Hepatic stellate cell (primary cell): Measurements from ENCODE around the gene NAT8.
"Not testable (repeated sequence)": the region's sequence is repeated elsewhere in the genome, so short reads cannot be mapped to it uniquely, and the experiment has no call there.

Experiments
- DNase-seq: peaks from one replicate; pipeline ENCODE4 v3.0.0; 2011; ENCODE audit warnings: low spot score

Gene NAT8

GRCh38 chr2:73636977-73637376, 5.2 kb downstream of the NAT8 start:
- not testable (repeated sequence) for DNase-seq

GRCh38 chr2:73630662-73631266, 11.5 kb downstream of the NAT8 start:
- not testable (repeated sequence) for DNase-seq

GRCh38 chr2:73628493-73628892, 13.7 kb downstream of the NAT8 start:
- DNase-seq: not testable (repeated sequence)

DNA sequence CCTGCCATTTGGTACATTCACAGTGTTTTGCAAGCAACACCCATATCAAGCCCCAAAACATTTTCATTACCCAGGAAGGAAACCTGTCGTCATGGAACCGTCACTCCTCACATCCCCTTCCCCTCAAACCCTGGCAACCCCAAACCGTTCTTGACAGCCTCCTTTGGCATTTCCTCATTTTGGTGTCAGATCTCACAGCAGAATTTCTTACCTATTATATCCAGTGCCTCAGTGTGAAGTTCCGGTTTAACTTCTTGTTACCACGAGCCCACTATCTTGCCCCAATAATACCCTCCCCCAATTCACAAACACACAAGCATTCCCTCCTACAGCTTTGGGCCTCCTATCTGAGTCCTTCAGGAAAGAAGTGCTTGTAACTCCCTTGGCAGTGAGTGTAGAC, 16.0 kb downstream of the NAT8 start:
- DNase-seq: not testable (repeated sequence)

- not testable (repeated sequence) for DNase-seq
Observed at GRCh38 chr2:73624625-73625024, 17.6 kb downstream of the NAT8 start.

GRCh38 chr2:73624036-73624435, 18.2 kb downstream of the NAT8 start:
- not testable (repeated sequence) for DNase-seq

- DNase-seq: not testable (repeated sequence)
Observed at GRCh38 chr2:73619925-73620324, 22.3 kb downstream of the NAT8 start.

GRCh38 chr2:73614997-73615396, 27.2 kb downstream of the NAT8 start:
- no peak for DNase-seq

- no peak for DNase-seq
Observed at GRCh38 chr2:73614105-73614504, 28.1 kb downstream of the NAT8 start.

DNA sequence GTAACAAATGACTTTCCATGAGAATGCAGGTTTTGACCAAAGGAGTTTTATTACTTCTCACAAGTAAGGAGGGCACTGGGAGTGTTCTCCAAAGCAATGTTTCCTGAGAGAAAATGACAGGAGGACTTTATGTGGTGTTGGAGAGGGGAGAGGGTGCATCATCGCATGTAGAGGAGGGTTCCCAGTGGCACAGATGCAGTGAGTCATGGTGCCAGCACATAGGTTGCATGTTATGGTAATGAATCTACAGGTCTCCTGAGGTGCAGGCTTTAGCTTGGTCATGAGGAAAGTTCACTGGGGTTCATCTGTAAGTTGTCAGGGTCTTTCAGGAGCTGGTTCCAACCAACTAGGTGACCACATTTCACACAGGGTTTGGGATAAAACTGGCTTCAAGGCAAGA, 30.4 kb downstream of the NAT8 start:
- no peak for DNase-seq

GRCh38 chr2:73611193-73611592, 31.0 kb downstream of the NAT8 start:
- DNase-seq: no peak

- no peak for DNase-seq
Observed at GRCh38 chr2:73610111-73610510, 32.1 kb downstream of the NAT8 start.

GRCh38 chr2:73604589-73604988, 37.6 kb downstream of the NAT8 start:
- not testable (repeated sequence) for DNase-seq

DNA sequence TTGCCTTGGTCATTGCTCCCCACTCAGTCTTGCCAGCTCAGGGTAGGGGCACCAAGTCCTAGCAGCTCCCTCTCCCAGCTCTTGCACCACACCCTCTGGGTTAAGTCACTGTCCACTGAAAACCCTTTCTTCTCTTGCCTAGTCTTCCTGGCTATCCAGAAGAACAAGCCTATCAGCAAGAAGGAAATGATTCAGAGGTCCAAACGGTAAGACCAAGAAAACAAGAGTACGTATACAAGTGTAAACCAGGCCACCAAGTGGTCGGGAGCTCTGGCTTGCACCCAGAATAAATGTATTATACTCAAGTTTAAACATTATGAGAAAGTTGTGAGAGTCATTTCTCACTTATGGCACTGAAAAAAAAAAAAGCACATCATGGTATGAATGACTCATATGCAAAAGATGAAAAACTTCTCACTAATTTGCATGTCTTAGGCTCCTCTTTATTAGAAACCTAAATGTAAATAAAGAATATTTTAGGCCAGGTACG, 39.1 kb downstream of the NAT8 start:
- DNase-seq: not testable (repeated sequence)

DNA sequence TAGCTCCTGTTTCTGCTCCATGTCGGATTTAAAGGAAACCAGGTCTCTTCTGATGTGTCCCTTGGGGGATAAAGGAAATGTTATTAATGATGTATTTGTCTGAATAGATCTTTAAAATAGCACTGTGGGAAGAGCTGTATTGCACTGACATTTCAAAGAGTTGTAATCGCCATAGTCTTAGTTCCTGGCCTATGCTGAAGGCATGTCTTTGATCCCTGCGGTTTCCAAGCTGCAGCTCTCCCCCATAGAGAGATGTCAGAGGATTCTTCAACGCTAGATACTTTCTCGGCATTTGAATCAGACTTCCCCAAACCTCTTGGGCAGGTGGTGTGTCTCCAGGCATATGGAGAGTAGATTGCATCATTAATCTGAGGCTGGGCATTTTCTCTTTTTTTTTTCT, 40.4 kb downstream of the NAT8 start:
- no peak for DNase-seq

DNA sequence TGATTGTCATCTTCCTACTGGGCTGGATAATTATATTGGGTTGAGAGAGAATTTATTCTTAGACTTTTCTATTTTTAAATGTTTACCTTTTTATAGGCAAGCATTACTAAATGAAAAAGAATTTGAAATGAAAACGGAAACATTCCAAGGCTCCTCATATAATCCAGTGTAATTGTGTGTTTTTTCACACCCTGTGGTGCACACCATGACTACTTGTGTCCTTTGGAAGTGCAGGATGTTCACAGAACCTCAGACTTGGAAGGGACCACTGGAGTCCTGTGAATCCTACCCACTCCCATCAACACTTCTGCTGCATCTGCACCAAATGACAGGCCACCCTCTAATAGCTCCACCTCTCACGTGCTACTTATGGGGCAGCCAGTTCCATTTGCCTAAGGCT, 48.0 kb downstream of the NAT8 start:
- no peak for DNase-seq

DNA sequence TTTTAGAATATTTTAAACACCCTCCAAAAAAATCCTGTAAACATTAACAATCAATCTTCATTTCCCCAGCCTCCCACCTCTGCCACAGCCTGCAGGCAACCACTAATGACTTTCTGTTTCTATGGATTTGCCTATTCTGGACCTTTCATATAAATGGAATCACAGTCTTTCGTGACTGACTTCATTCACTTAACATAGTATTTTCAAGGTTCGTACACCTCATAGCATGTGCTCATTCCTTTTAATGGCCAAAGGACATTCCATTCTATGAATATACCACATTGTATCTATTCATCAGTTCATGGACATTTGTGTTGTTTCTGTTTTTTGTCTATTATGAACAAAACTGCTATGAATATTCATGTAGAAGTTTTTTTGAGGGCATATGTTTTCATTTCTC, 48.5 kb downstream of the NAT8 start:
- no peak for DNase-seq
